Inflammatory macrophage treated with lipopolysaccharide for 4 hours (primary cell): Measurements from ENCODE around the gene AGBL2.

Experiments used
- DNase-seq: peaks from one replicate; pipeline ENCODE4 v3.0.0-alpha.2; 2020

AGBL2 gene

GRCh38 chr11:47620836-47621378 lies 94.3 kb downstream of the AGBL2 start:
- no peak for DNase-seq

GRCh38 chr11:47617417-47617809 lies 97.8 kb downstream of the AGBL2 start:
- DNase-seq: no peak

- DNase-seq: peak; percentile 61
These were observed 98.3 kb downstream of the AGBL2 start for GRCh38 chr11:47616726-47617416.

GRCh38 chr11:47615249-47615648 lies 99.9 kb downstream of the AGBL2 start:
- DNase-seq: no peak

GRCh38 chr11:47611348-47611794 lies 103.8 kb downstream of the AGBL2 start:
- peak; percentile 64 for DNase-seq

GRCh38 chr11:47609675-47610074 lies 105.5 kb downstream of the AGBL2 start:
- DNase-seq: no peak
